ENCODE measurements around the gene TXNDC5. TPM values are rescaled to one million over a fixed set of nuclear protein-coding genes. Genes with fewer than 3 reads are reported as not detected.

TXNDC5 gene
- total and polyA plus RNA-seq, 9 of the 15 experiments (the other 6 are each of a cell fraction or from before 2014, with no cell fraction given) = 33.9 to 156 (median 137) TPM

DNA sequence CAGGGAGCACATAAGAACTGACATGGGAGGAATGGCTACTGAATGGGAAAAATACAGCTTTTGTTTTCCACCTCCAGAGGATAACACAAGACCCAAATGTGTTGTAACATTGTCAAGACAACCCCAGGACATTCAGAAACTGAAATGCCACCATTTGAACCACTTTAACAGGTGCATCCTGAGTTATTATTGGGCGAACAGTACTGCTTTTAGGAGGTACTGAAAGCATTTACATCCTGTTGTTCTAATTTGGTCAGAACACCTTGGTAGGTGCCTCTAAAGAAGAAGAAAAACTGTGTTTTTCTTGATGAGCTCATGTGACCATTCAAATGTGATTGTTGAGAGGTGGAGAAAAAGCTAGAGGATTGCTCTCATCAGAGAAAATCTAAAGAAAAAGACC, 6.4 kb upstream of the TXNDC5 start:
- DNase-seq (ENCODE audit: extremely low read depth in 1 of 4, low spot score in 3 of 4) = no peak
- Histone ChIP-seq H3K9me1 (ENCODE audit: control insufficient read depth, insufficient read depth, low read length) (no peaks in the 10 kb centered on the region), H3K9ac (ENCODE audit: insufficient read depth in 1 of 2, low read depth in 2 of 2, low read length in 2 of 2) (no peak overlapping the region), H3K27ac (ENCODE audit: extremely low read depth, low read depth, low read length) (no peak overlapping the region), H3K9me3 (replicated peaks; ENCODE audit: control insufficient read depth, insufficient read depth, low read depth, low read length) (no peaks in the 10 kb centered on the region), H3K36me3 (ENCODE audit: control insufficient read depth, insufficient read depth, low read length) (no peaks in the 10 kb centered on the region), H3K4me3 (no peak overlapping the region), H4K20me1 (replicated peaks; ENCODE audit: control insufficient read depth, insufficient read depth, low read length) (no peaks in the 10 kb centered on the region), H3K27me3 (ENCODE audit: control insufficient read depth in 2 of 2, insufficient read depth in 2 of 2, low read length in 2 of 2) (peaks cover 21 to 54% of the 10 kb centered on the region in 2 experiments), H3K79me2 (ENCODE audit: control insufficient read depth, insufficient read depth, low read length) (no peaks in the 10 kb centered on the region), H3K4me2 (ENCODE audit: insufficient read depth, low read length) (no peak overlapping the region), H2AFZ (ENCODE audit: low read depth, low read length) (no peak overlapping the region), H3K4me1 (replicated peaks in 1 of 2; ENCODE audit: control insufficient read depth in 2 of 2, insufficient read depth in 2 of 2, low read length in 2 of 2) (peaks cover 11 to 51% of the 10 kb centered on the region in 2 experiments)
- in situ Hi-C loops (cut with MboI) (no loop called here), intact Hi-C loops (cut with micrococcal nuclease) (no loop called here)
- BruUV-seq (replicated peaks) = no TSS peak
- no peak for ATAC-seq
- CTCF ChIA-PET (ENCODE audit: low intra/inter-chr PET ratio) = no interaction called here
- POLR2A ChIA-PET = interaction anchor here (1.0 to 1.6 kb wide), 4 partner anchors 8 to 17 kb away, joined by 3 to 7 read pairs (median 4); no protein-coding TSS in a partner anchor
- no peak for TF ChIP-seq ZNF584 (CRISPR knock-in tag; IDR thresholded peaks at IDR 0.05; ENCODE audit: low read depth)
- no peak for TF ChIP-seq ZNF717 (CRISPR knock-in tag; IDR thresholded peaks at IDR 0.05)
- TF ChIP-seq, protein P1, sequence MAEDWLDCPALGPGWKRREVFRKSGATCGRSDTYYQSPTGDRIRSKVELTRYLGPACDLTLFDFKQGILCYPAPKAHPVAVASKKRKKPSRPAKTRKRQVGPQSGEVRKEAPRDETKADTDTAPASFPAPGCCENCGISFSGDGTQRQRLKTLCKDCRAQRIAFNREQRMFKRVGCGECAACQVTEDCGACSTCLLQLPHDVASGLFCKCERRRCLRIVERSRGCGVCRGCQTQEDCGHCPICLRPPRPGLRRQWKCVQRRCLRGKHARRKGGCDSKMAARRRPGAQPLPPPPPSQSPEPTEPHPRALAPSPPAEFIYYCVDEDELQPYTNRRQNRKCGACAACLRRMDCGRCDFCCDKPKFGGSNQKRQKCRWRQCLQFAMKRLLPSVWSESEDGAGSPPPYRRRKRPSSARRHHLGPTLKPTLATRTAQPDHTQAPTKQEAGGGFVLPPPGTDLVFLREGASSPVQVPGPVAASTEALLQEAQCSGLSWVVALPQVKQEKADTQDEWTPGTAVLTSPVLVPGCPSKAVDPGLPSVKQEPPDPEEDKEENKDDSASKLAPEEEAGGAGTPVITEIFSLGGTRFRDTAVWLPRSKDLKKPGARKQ (CRISPR knock-in tag; IDR thresholded peaks at IDR 0.05) = no peak
- TF ChIP-seq, protein P2, sequence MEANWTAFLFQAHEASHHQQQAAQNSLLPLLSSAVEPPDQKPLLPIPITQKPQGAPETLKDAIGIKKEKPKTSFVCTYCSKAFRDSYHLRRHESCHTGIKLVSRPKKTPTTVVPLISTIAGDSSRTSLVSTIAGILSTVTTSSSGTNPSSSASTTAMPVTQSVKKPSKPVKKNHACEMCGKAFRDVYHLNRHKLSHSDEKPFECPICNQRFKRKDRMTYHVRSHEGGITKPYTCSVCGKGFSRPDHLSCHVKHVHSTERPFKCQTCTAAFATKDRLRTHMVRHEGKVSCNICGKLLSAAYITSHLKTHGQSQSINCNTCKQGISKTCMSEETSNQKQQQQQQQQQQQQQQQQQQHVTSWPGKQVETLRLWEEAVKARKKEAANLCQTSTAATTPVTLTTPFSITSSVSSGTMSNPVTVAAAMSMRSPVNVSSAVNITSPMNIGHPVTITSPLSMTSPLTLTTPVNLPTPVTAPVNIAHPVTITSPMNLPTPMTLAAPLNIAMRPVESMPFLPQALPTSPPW (CRISPR knock-in tag; IDR thresholded peaks at IDR 0.05) = no peak
- TF ChIP-seq, protein P3, sequence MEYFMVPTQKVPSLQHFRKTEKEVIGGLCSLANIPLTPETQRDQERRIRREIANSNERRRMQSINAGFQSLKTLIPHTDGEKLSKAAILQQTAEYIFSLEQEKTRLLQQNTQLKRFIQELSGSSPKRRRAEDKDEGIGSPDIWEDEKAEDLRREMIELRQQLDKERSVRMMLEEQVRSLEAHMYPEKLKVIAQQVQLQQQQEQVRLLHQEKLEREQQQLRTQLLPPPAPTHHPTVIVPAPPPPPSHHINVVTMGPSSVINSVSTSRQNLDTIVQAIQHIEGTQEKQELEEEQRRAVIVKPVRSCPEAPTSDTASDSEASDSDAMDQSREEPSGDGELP (CRISPR knock-in tag; IDR thresholded peaks at IDR 0.05; ENCODE audit: borderline replicate concordance) = no peak
- TF ChIP-seq ZNF780A (CRISPR knock-in tag; IDR thresholded peaks at IDR 0.05) = no peak
- no peak for TF ChIP-seq ADNP (tag; IDR thresholded peaks at IDR 0.05)
- TF ChIP-seq JUNB (CRISPR knock-in tag; conservative IDR thresholded peaks at IDR 0.05) = no peak
- no peak for TF ChIP-seq TCFL5 (CRISPR knock-in tag; conservative IDR thresholded peaks at IDR 0.05)
- no peak for TF ChIP-seq DACH1 (IDR thresholded peaks at IDR 0.05; ENCODE audit: partially characterized antibody)
- TF ChIP-seq, protein P4, sequence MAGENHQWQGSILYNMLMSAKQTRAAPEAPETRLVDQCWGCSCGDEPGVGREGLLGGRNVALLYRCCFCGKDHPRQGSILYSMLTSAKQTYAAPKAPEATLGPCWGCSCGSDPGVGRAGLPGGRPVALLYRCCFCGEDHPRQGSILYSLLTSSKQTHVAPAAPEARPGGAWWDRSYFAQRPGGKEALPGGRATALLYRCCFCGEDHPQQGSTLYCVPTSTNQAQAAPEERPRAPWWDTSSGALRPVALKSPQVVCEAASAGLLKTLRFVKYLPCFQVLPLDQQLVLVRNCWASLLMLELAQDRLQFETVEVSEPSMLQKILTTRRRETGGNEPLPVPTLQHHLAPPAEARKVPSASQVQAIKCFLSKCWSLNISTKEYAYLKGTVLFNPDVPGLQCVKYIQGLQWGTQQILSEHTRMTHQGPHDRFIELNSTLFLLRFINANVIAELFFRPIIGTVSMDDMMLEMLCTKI (IDR thresholded peaks at IDR 0.05; ENCODE audit: partially characterized antibody) = no peak
- FAIRE-seq = no peak
- WGBS (ENCODE audit: insufficient coverage, low coverage, missing lambda C conversion rate) = 6% methylated on average over 1 of the region's 1 CpG
